ENCODE measurements around the gene TMSB4X. TPM values are rescaled to one million over a fixed set of nuclear protein-coding genes. Genes with fewer than 3 reads are reported as not detected.
"Not testable (repeated sequence)": the region's sequence is repeated elsewhere in the genome, so short reads cannot be mapped to it uniquely, and the experiment has no call there.

Gene TMSB4X
- total RNA-seq, 1 donor from 2014 or later: 2,664 TPM

- Mint-ChIP-seq H3K4me1 (peaks cover 68% of the 10 kb centered on the region), H3K9me3 (no peaks in the 10 kb centered on the region)
- DNase-seq (ENCODE audit: low read depth, low spot score): peak; percentile 25
Observed at GRCh38 chrX:12975991-12976558, 1.2 kb downstream of the TMSB4X start.

DNA sequence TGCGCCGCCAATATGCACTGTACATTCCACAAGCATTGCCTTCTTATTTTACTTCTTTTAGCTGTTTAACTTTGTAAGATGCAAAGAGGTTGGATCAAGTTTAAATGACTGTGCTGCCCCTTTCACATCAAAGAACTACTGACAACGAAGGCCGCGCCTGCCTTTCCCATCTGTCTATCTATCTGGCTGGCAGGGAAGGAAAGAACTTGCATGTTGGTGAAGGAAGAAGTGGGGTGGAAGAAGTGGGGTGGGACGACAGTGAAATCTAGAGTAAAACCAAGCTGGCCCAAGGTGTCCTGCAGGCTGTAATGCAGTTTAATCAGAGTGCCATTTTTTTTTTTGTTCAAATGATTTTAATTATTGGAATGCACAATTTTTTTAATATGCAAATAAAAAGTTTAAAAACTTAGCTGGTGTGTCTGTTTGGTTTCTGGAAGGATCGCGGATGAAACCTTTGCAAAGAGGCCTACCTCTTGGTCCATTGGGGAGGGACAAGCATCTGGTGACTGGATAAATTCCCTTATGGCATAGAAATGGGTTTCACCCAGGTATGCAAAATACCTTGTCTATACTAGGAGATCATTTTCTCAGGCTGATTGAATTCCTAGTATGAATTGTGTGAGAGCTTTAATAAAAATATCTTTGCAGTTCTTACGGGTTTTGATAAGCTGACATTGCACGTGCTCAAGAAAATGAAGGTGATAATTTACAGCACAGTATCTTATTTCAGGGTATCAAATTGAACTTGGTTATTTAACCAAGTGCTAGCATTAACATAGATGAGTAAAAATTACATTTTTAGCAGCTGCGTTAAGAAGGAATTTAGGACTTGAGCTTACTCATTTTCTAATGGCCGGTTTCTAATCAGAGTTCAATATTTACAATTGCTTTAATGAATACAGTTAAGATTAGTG lies 2.2 kb downstream of the TMSB4X start:
- DNase-seq (ENCODE audit: low read depth, low spot score); H3K9me3 Mint-ChIP-seq: not testable (repeated sequence)
- H3K27me3 Mint-ChIP-seq (ENCODE audit: low read depth): peaks cover 28% of the 10 kb centered on the region
- peaks cover 63% of the 10 kb centered on the region for H3K4me1 Mint-ChIP-seq
- H3K36me3 Mint-ChIP-seq (ENCODE audit: low read depth): peaks cover 25% of the 10 kb centered on the region
- H3K27ac Mint-ChIP-seq (ENCODE audit: unreplicated experiment): peak overlapping the region; percentile 94
- peak overlapping the region; percentile 95 for H3K4me3 Mint-ChIP-seq

More at GRCh38 chrX:12975991-12976558, 1.2 kb downstream of the TMSB4X start:
- no peak for TF ChIP-seq CTCF (conservative IDR thresholded peaks at IDR 0.05)
- peak overlapping the region; percentile 95 for H3K4me3 Mint-ChIP-seq
- peak overlapping the region; percentile 99 for H3K27ac Mint-ChIP-seq (ENCODE audit: unreplicated experiment)
- peaks cover 25% of the 10 kb centered on the region for H3K36me3 Mint-ChIP-seq (ENCODE audit: low read depth)
- peaks cover 28% of the 10 kb centered on the region for H3K27me3 Mint-ChIP-seq (ENCODE audit: low read depth)

- H3K4me1 Mint-ChIP-seq: peaks cover 57% of the 10 kb centered on the region
- no peak for DNase-seq (ENCODE audit: low read depth, low spot score)
- H3K4me3 Mint-ChIP-seq: peak overlapping the region; percentile 95
- H3K9me3 Mint-ChIP-seq: peaks cover 2% of the 10 kb centered on the region
- peaks cover 25% of the 10 kb centered on the region for H3K36me3 Mint-ChIP-seq (ENCODE audit: low read depth)
- peak overlapping the region; percentile 94 for H3K27ac Mint-ChIP-seq (ENCODE audit: unreplicated experiment)
- peaks cover 28% of the 10 kb centered on the region for H3K27me3 Mint-ChIP-seq (ENCODE audit: low read depth)
- TF ChIP-seq CTCF (conservative IDR thresholded peaks at IDR 0.05): no peak
Observed at GRCh38 chrX:12977761-12978204, 2.9 kb downstream of the TMSB4X start.

DNA sequence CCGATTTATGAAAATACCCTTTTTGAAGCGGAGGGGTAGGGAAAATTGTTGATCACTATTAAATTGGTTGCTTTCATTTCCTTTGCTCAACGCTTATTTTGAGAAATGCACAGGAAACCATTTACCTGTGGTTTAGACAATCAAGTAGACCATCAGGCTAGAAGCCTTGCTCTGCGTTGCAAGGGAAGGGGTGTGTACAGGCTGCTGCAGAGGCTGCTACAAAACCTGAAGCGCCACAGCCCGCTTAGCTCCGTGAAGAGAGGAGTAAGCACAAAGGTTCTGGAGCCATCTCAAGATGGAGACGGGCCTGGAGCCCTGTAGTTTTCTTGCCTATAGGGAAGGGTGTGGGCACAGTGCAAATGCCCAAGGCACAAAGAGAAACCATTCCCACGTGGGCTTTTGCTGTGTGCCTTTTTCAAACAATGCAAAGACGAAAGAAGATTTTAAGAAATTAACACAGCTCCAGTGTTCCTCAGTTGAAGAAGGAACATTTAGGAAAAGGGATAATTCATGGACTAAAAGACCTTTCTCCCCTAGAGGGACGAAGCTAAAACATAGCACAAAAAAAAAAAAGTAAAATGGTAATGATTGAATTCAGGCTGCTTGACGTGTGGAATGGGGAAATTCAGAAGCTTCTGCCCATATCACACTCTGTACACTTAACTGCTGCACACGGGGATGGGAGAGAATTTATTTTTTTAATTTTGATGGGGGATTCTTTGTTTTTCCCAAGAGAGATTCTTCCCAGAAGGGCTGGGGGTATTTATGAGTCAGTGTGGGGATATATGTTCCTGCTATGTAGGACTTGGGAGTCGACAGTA lies 3.5 kb downstream of the TMSB4X start:
- peaks cover 53% of the 10 kb centered on the region for H3K4me1 Mint-ChIP-seq
- H3K4me3 Mint-ChIP-seq: peak overlapping the region; percentile 95
- no peak for TF ChIP-seq CTCF (conservative IDR thresholded peaks at IDR 0.05)

DNA sequence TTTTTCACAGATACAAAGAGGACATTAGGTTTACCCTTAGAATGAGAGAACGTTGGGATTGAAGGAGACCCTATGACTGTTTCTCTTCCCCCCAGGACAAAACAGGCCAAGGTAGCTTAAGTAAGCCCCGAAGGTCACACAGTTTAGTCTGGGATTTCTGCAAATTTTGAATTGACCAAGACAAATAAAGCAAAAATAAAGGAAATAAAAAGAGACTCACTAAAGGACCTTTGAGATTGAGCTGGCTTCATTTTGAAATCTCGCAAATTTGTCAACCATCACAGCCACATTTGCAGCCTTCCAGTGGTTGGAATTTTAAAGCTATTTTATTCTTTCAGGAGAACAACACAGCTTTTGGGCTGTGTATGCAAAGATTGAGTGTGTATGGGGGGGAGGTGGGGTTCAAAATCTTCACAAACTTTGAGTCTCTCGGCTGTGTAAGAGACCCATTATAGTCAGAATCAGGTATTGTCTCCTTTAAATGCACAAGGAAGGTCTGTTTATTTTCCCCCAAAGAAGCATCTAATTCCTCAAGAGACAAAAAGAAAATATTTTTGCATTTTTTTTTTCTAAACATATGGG lies 4.2 kb downstream of the TMSB4X start:
- Mint-ChIP-seq H3K9me3 (peaks cover 7% of the 10 kb centered on the region), H3K36me3 (ENCODE audit: low read depth) (peaks cover 25% of the 10 kb centered on the region), H3K27me3 (ENCODE audit: low read depth) (peaks cover 28% of the 10 kb centered on the region), H3K4me3 (peak overlapping the region; percentile 95), H3K27ac (ENCODE audit: unreplicated experiment) (peak overlapping the region; percentile 14), H3K4me1 (peaks cover 50% of the 10 kb centered on the region)
- DNase-seq (ENCODE audit: low read depth, low spot score): no peak
- TF ChIP-seq CTCF (conservative IDR thresholded peaks at IDR 0.05): no peak

More for the DNA sequence above, 3.5 kb downstream of the TMSB4X start:
- Mint-ChIP-seq H3K36me3 (ENCODE audit: low read depth) (peaks cover 25% of the 10 kb centered on the region), H3K9me3 (peaks cover 3% of the 10 kb centered on the region), H3K27ac (ENCODE audit: unreplicated experiment) (peak overlapping the region; percentile 86), H3K27me3 (ENCODE audit: low read depth) (peaks cover 28% of the 10 kb centered on the region)
- DNase-seq (ENCODE audit: low read depth, low spot score): peak; percentile 20

All from neural crest cell (in vitro differentiated cells).